Neural progenitor cell (in vitro differentiated cells): ENCODE measurements around the gene IL1RAPL1. TPM values are rescaled to one million over a fixed set of nuclear protein-coding genes. Genes with fewer than 3 reads are reported as not detected.

Experiments
- DNase-seq: peaks from one replicate; pipeline ENCODE4 v3.0.0-alpha.2; 2016; ENCODE audit warnings: low spot score
- H2AFZ ChIP-seq: fragments of 200-600 bp; sonication (generic); replicated peaks from 2 replicates; pipeline ENCODE4 v1.6.1; 2016; ENCODE audit warnings: antibody characterized with exemption
- H3F3A ChIP-seq: fragments of 200-600 bp; sonication (generic); 2 replicates; pipeline ENCODE4 v1.6.1; 2016; ENCODE audit warnings: antibody characterized with exemption, low read depth
- H3K27ac ChIP-seq: fragments of 200-600 bp; sonication (generic); 2 replicates; pipeline ENCODE4 v1.5.1; 2016; ENCODE audit warnings: mild to moderate bottlenecking
- H3K27me3 ChIP-seq: fragments of 200-600 bp; sonication (generic); 2 replicates; pipeline ENCODE4 v1.6.1; 2016; ENCODE audit warnings: mild to moderate bottlenecking, moderate library complexity
- H3K36me3 ChIP-seq: fragments of 200-600 bp; sonication (generic); 2 replicates; pipeline ENCODE4 v1.5.1; 2016
- H3K4me1 ChIP-seq: fragments of 200-600 bp; sonication (generic); 2 replicates; pipeline ENCODE4 v1.6.1; 2016; ENCODE audit warnings: mixed run types
- H3K4me2 ChIP-seq: fragments of 200-600 bp; sonication (generic); 2 replicates; pipeline ENCODE4 v1.6.1; 2016
- H3K4me3 ChIP-seq: fragments of 200-600 bp; sonication (generic); 2 replicates; pipeline ENCODE4 v1.5.1; 2016
- H3K79me2 ChIP-seq: fragments of 200-600 bp; sonication (generic); 2 replicates; pipeline ENCODE4 v1.6.1; 2016; ENCODE audit warnings: low read depth
- H3K9ac ChIP-seq: fragments of 200-600 bp; sonication (generic); 2 replicates; pipeline ENCODE4 v1.6.1; 2016
- H3K9me3 ChIP-seq: fragments of 200-600 bp; sonication (generic); 2 replicates; pipeline ENCODE4 v1.5.1; 2016; ENCODE audit warnings: low read depth
- H4K20me1 ChIP-seq: fragments of 200-600 bp; sonication (generic); 2 replicates; pipeline ENCODE4 v1.6.1; 2016; ENCODE audit warnings: low read depth
- H3K27ac Mint-ChIP-seq: 3 replicates; pipeline ENCODE4 v1.8.0; 2021; ENCODE audit warnings: mixed read lengths
- H3K27me3 Mint-ChIP-seq: 2 replicates; pipeline ENCODE4 v1.8.0; 2022; ENCODE audit warnings: low read depth, mild to moderate bottlenecking, inconsistent platforms, moderate library complexity, mixed read lengths; ENCODE audit not compliant: insufficient read depth
- H3K36me3 Mint-ChIP-seq: 3 replicates; pipeline ENCODE4 v1.8.0; 2021; ENCODE audit warnings: mixed read lengths
- H3K4me1 Mint-ChIP-seq: 3 replicates; pipeline ENCODE4 v1.8.0; 2021; ENCODE audit warnings: mixed read lengths
- H3K4me3 Mint-ChIP-seq: 3 replicates; pipeline ENCODE4 v1.8.0; 2021; ENCODE audit warnings: mild to moderate bottlenecking, moderate library complexity, mixed read lengths
- H3K9me3 Mint-ChIP-seq: 3 replicates; pipeline ENCODE4 v1.8.0; 2020; ENCODE audit warnings: mixed read lengths
- CTCF ChIP-seq: fragments of 200-600 bp; sonication (generic); IDR thresholded peaks from 2 replicates; pipeline ENCODE4 v1.5.1; 2017; ENCODE audit warnings: antibody characterized with exemption, mild to moderate bottlenecking
- EZH2 ChIP-seq: fragments of 200-600 bp; sonication (generic); IDR thresholded peaks from 2 replicates; pipeline ENCODE4 v1.6.1; 2017; ENCODE audit warnings: antibody characterized with exemption, mild to moderate bottlenecking, moderate library complexity
- EZH2phosphoT487 ChIP-seq: fragments of 200-600 bp; sonication (generic); IDR thresholded peaks from 2 replicates; pipeline ENCODE4 v1.6.1; 2017; ENCODE audit warnings: antibody characterized with exemption
- total RNA-seq: library from RNA; depleted of rRNA; stranded (reverse); fragments of >200 nt; gene quantifications from 2 replicates; pipeline ENCODE4 v1.2.3, GENCODE V29; 2015; ENCODE audit warnings: low replicate concordance

The IL1RAPL1 gene
- total RNA-seq, 1 donor from 2014 or later = 13.4 TPM

GRCh38 chrX:28697732-28698131 is 110.5 kb downstream of the IL1RAPL1 start:
- Histone ChIP-seq H3K9me3 (no peaks in the 10 kb centered on the region), H3K27ac (no peak overlapping the region), H3K4me2 (no peak overlapping the region), H3K4me3 (no peak overlapping the region), H3K79me2 (no peaks in the 10 kb centered on the region), H3K9ac (no peak overlapping the region), H3K4me1 (peaks cover 12% of the 10 kb centered on the region), H3K27me3 (no peaks in the 10 kb centered on the region), H3K36me3 (no peaks in the 10 kb centered on the region), H4K20me1 (peaks cover 2% of the 10 kb centered on the region), H3F3A (no peaks in the 10 kb centered on the region), H2AFZ (no peak overlapping the region)
- no peaks in the 10 kb centered on the region for H3K36me3 Mint-ChIP-seq
- no peaks in the 10 kb centered on the region for H3K4me1 Mint-ChIP-seq
- no peak for TF ChIP-seq CTCF
- TF ChIP-seq EZH2 = no peak
- no peak for TF ChIP-seq EZH2phosphoT487
- DNase-seq = no peak
- H3K27ac Mint-ChIP-seq = no peak overlapping the region
- H3K4me3 Mint-ChIP-seq = no peak overlapping the region
- peaks cover 2% of the 10 kb centered on the region for H3K27me3 Mint-ChIP-seq
- H3K9me3 Mint-ChIP-seq = no peaks in the 10 kb centered on the region

GRCh38 chrX:28701222-28701621 is 114.0 kb downstream of the IL1RAPL1 start:
- H3K4me1 ChIP-seq = peaks cover 12% of the 10 kb centered on the region
- Mint-ChIP-seq H3K4me3 (no peak overlapping the region), H3K27ac (no peak overlapping the region), H3K4me1 (no peaks in the 10 kb centered on the region), H3K9me3 (no peaks in the 10 kb centered on the region), H3K36me3 (no peaks in the 10 kb centered on the region), H3K27me3 (peaks cover 2% of the 10 kb centered on the region)
- H3K9ac ChIP-seq = no peak overlapping the region
- no peak overlapping the region for H3K4me3 ChIP-seq
- H3F3A ChIP-seq = no peaks in the 10 kb centered on the region
- peaks cover 4% of the 10 kb centered on the region for H3K79me2 ChIP-seq
- no peak overlapping the region for H2AFZ ChIP-seq
- H3K4me2 ChIP-seq = no peak overlapping the region
- no peaks in the 10 kb centered on the region for H3K36me3 ChIP-seq
- H4K20me1 ChIP-seq = peaks cover 2% of the 10 kb centered on the region
- H3K27me3 ChIP-seq = no peaks in the 10 kb centered on the region
- no peak overlapping the region for H3K27ac ChIP-seq
- no peak for DNase-seq
- no peak for TF ChIP-seq EZH2phosphoT487
- no peak for TF ChIP-seq EZH2
- TF ChIP-seq CTCF = peak; percentile 14
- no peaks in the 10 kb centered on the region for H3K9me3 ChIP-seq

GRCh38 chrX:28706964-28707363 is 119.7 kb downstream of the IL1RAPL1 start:
- H3K4me3 Mint-ChIP-seq = no peak overlapping the region
- H3K36me3 Mint-ChIP-seq = no peaks in the 10 kb centered on the region

More at GRCh38 chrX:28706964-28707363, 119.7 kb downstream of the IL1RAPL1 start:
- Histone ChIP-seq H3K79me2 (peaks cover 4% of the 10 kb centered on the region), H3K4me1 (no peaks in the 10 kb centered on the region), H3K36me3 (no peaks in the 10 kb centered on the region), H3K27ac (no peak overlapping the region), H2AFZ (no peak overlapping the region), H3K4me3 (no peak overlapping the region), H3K27me3 (no peaks in the 10 kb centered on the region), H4K20me1 (no peaks in the 10 kb centered on the region), H3F3A (no peaks in the 10 kb centered on the region), H3K9me3 (peaks cover 13% of the 10 kb centered on the region), H3K9ac (no peak overlapping the region), H3K4me2 (no peak overlapping the region)
- DNase-seq = no peak
- TF ChIP-seq CTCF = no peak
- no peak for TF ChIP-seq EZH2
- no peak for TF ChIP-seq EZH2phosphoT487
- H3K9me3 Mint-ChIP-seq = no peaks in the 10 kb centered on the region
- no peaks in the 10 kb centered on the region for H3K4me1 Mint-ChIP-seq
- H3K27me3 Mint-ChIP-seq = no peaks in the 10 kb centered on the region
- H3K27ac Mint-ChIP-seq = no peak overlapping the region
